ENCODE data around the gene FGFR4.

- TF ChIP-seq POLR2A (IDR thresholded peaks at IDR 0.05; ENCODE audit: low read length) (no peak), GATA1 (IDR thresholded peaks at IDR 0.05; ENCODE audit: low read depth, low read length) (no peak)
These were observed 45.7 kb downstream of the FGFR4 start for GRCh38 chr5:177132136-177133095.

All from erythroblast (primary cell).